ENCODE measurements around the gene LOXHD1. TPM values are rescaled to one million over a fixed set of nuclear protein-coding genes. Genes with fewer than 3 reads are reported as not detected.

LOXHD1 gene
- total RNA-seq, 1 experiment from 2014 or later: not detected

- DNase-seq: no peak
- Histone ChIP-seq H3K4me3 (no peak overlapping the region), H3K9me3 (no peaks in the 10 kb centered on the region), H3K36me3 (no peaks in the 10 kb centered on the region), H3K27me3 (no peaks in the 10 kb centered on the region)
These were observed 222.0 kb downstream of the LOXHD1 start for GRCh38 chr18:46435031-46435430.

- DNase-seq: no peak
- H3K27me3 ChIP-seq: no peaks in the 10 kb centered on the region
- H3K9me3 ChIP-seq: no peaks in the 10 kb centered on the region
- no peak overlapping the region for H3K4me3 ChIP-seq
- H3K36me3 ChIP-seq: no peaks in the 10 kb centered on the region
These were observed 222.4 kb downstream of the LOXHD1 start for GRCh38 chr18:46434629-46435028.

GRCh38 chr18:46433121-46433826, 223.7 kb downstream of the LOXHD1 start:
- Histone ChIP-seq H3K36me3 (no peaks in the 10 kb centered on the region), H3K27me3 (no peaks in the 10 kb centered on the region), H3K4me3 (no peak overlapping the region), H3K9me3 (no peaks in the 10 kb centered on the region)
- no peak for DNase-seq

- Histone ChIP-seq H3K36me3 (no peaks in the 10 kb centered on the region), H3K4me3 (no peak overlapping the region), H3K9me3 (no peaks in the 10 kb centered on the region), H3K27me3 (no peaks in the 10 kb centered on the region)
- DNase-seq: no peak
These were observed 225.4 kb downstream of the LOXHD1 start for GRCh38 chr18:46431522-46432171.

GRCh38 chr18:46429649-46430224, 227.3 kb downstream of the LOXHD1 start:
- DNase-seq: no peak
- no peaks in the 10 kb centered on the region for H3K36me3 ChIP-seq
- H3K27me3 ChIP-seq: no peaks in the 10 kb centered on the region
- no peak overlapping the region for H3K4me3 ChIP-seq
- H3K9me3 ChIP-seq: no peaks in the 10 kb centered on the region

GRCh38 chr18:46429130-46429529, 227.9 kb downstream of the LOXHD1 start:
- no peak for DNase-seq
- H3K36me3 ChIP-seq: no peaks in the 10 kb centered on the region

GRCh38 chr18:46428368-46428767, 228.7 kb downstream of the LOXHD1 start:
- H3K4me3 ChIP-seq: no peak overlapping the region
- H3K27me3 ChIP-seq: no peaks in the 10 kb centered on the region
- no peaks in the 10 kb centered on the region for H3K9me3 ChIP-seq
- no peak for DNase-seq
- H3K36me3 ChIP-seq: no peaks in the 10 kb centered on the region

More at GRCh38 chr18:46429130-46429529, 227.9 kb downstream of the LOXHD1 start:
- Histone ChIP-seq H3K27me3 (no peaks in the 10 kb centered on the region), H3K4me3 (no peak overlapping the region), H3K9me3 (no peaks in the 10 kb centered on the region)

GRCh38 chr18:46427216-46427995, 229.6 kb downstream of the LOXHD1 start:
- no peak for DNase-seq
- H3K36me3 ChIP-seq: no peaks in the 10 kb centered on the region
- H3K4me3 ChIP-seq: no peak overlapping the region
- H3K9me3 ChIP-seq: no peaks in the 10 kb centered on the region
- H3K27me3 ChIP-seq: no peaks in the 10 kb centered on the region

Other genes starting within 250 kb of the LOXHD1 start
- 0.12 TPM in 1 of 2 replicates, not detected in the other for gene ST8SIA5, start 99.8 kb upstream of the LOXHD1 start, total RNA-seq (2014; rRNA removed; shearing (Covaris generic); ENCODE audit: low replicate concordance)